Measurements from ENCODE around the gene KANSL3. TPM values are rescaled to one million over a fixed set of nuclear protein-coding genes. Genes with fewer than 3 reads are reported as not detected.
A peak's percentile ranks its signal among the peaks of the same experiment; 100 is the strongest.
"Not testable (repeated sequence)": the region's sequence is repeated elsewhere in the genome, so short reads cannot be mapped to it uniquely, and the experiment has no call there.

Gene KANSL3
- total RNA-seq, 6 donors from 2014 or later = 41.3 to 133 (median 53.0) TPM

DNA sequence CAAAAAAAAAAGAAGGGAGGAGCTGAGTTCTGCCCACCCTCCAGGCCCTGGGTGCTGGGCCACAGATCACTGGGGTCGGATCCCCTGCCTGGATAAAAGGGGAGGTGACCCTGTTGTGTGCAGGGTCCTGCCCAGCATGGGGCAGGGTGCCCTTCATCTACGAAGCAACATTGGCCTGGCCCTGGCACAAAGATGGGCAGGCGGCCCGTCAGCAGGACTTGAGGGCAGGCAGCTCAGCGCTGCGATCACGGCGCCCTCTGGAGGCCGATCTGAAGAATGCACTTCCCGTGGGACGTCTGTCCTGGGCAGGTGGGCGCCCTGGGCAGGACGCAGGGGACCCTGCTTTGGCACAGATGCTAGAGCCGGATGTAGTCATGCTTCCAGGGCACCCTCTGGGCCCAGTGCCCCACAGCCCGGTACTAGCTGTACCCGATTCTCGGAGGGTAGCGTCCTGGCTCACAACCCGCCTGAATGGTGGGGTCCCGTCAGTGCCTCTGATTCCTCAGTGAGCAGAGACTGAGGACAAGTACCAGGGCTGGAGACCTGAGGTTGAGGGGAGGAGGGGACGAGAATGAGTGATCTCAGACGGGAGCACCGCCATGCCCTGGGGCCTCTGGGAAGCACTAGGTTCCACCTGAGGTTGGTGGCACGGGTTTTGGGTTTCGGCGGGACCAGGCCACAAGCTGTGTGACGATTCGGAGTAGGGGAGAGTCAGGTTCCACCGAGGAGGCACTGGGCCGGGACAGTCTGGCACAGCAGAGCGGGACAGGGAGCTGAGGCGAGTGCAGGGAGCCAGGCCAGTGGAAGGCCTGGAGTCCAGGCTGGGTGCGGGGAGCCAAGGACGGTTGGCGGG is 83.6 kb downstream of the KANSL3 start:
- no peaks in the 10 kb centered on the region for H3K9me3 ChIP-seq
- DNase-seq = peak; percentile 86 to 89
- peak overlapping the region in 1 of 4 donors; percentile 11 for H3K4me3 ChIP-seq
- no peaks in the 10 kb centered on the region for H3K27me3 ChIP-seq
- ATAC-seq (ENCODE audit: low FRiP score in 2 of 2) = peak; percentile 74 to 85
- peaks cover 9 to 38% (median 33%) of the 10 kb centered on the region in 4 donors for H3K36me3 ChIP-seq
- H3K27ac ChIP-seq = peak overlapping the region in 1 of 4 donors; percentile 10
- 39 to 76% methylated on average over 15 to 35 of the region's 35 CpGs for WGBS, 2 donors
- peaks cover 8 to 9% (median 9%) of the 10 kb centered on the region in 4 donors for H3K4me1 ChIP-seq
- peak; percentile 93 to 97 (median 96) for TF ChIP-seq CTCF (IDR thresholded peaks at IDR 0.05)
- TF ChIP-seq POLR2A (IDR thresholded peaks at IDR 0.05) = no peak
- TF ChIP-seq EP300 (IDR thresholded peaks at IDR 0.05) = no peak
- peak in 1 of 2 donors; percentile 26 for TF ChIP-seq POLR2AphosphoS5 (IDR thresholded peaks at IDR 0.05)

DNA sequence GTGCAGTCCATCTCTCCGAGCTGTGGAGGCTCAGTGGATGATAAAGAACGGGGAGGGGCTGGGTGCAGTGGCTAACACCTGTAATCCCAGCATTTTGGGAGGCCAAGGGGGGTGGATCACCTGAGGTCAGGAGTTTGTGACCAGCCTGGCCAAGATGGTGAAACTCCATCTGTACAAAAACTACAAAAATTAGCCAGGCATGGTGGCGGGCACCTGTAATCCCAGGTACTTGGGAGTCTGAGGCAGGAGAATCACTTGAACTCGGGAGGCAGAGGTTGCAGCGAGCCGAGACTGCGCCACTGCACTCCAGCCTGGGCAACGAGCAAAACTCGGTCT is 84.2 kb downstream of the KANSL3 start:
- H3K4me3 ChIP-seq = peak overlapping the region in 1 of 4 donors; percentile 11
- H3K9me3 ChIP-seq; DNase-seq; H3K4me1 ChIP-seq; ATAC-seq (ENCODE audit: low FRiP score in 2 of 2); H3K27me3 ChIP-seq: not testable (repeated sequence)
- peak overlapping the region in 1 of 4 donors; percentile 10 for H3K27ac ChIP-seq
- WGBS, 2 donors = 54% methylated on average over 9 of the region's 9 CpGs
- H3K36me3 ChIP-seq = peaks cover 9 to 44% (median 39%) of the 10 kb centered on the region in 4 donors

GRCh38 chr2:96553176-96553956 is 84.7 kb downstream of the KANSL3 start:
- Histone ChIP-seq H3K27ac (peak overlapping the region in 1 of 4 donors; percentile 10), H3K36me3 (peaks cover 9 to 50% (median 45%) of the 10 kb centered on the region in 4 donors), H3K4me3 (no peak overlapping the region), H3K9me3 (no peaks in the 10 kb centered on the region), H3K4me1 (peaks cover 8 to 9% (median 9%) of the 10 kb centered on the region in 4 donors), H3K27me3 (no peaks in the 10 kb centered on the region)
- 90 to 92% methylated on average over 11 to 15 of the region's 16 CpGs for WGBS, 2 donors
- TF ChIP-seq EP300 (IDR thresholded peaks at IDR 0.05) (no peak), CTCF (IDR thresholded peaks at IDR 0.05) (no peak), POLR2AphosphoS5 (IDR thresholded peaks at IDR 0.05) (no peak), POLR2A (IDR thresholded peaks at IDR 0.05) (no peak)
- ATAC-seq (ENCODE audit: low FRiP score in 2 of 2) (no peak), DNase-seq (no peak)

- Histone ChIP-seq H3K4me1 (peaks cover 8 to 11% (median 9%) of the 10 kb centered on the region in 4 donors), H3K9me3 (no peaks in the 10 kb centered on the region), H3K4me3 (no peak overlapping the region), H3K36me3 (peaks cover 9 to 58% (median 49%) of the 10 kb centered on the region in 4 donors), H3K27ac (no peak overlapping the region), H3K27me3 (no peaks in the 10 kb centered on the region)
- ATAC-seq (ENCODE audit: low FRiP score in 2 of 2) (no peak), DNase-seq (no peak)
- TF ChIP-seq CTCF (IDR thresholded peaks at IDR 0.05) (no peak), POLR2A (IDR thresholded peaks at IDR 0.05) (no peak), EP300 (IDR thresholded peaks at IDR 0.05) (no peak), POLR2AphosphoS5 (IDR thresholded peaks at IDR 0.05) (no peak)
- 90 to 91% methylated on average over 13 to 18 of the region's 18 CpGs for WGBS, 2 donors
These were observed 85.6 kb downstream of the KANSL3 start for GRCh38 chr2:96552315-96553175.
